HEK293 (cell line): Measurements from ENCODE around the gene MTERF4.

Experiments used
- CTCF ChIA-PET: fragments of 350-600 bp; formaldehyde crosslinking; extraction: SDS; loops from one replicate; lab custom pipeline; 2021; ENCODE audit warnings: antibody characterized with exemption; lab: Yijun Ruan, JAX
- POLR2A ChIA-PET: fragments of 300-600 bp; formaldehyde crosslinking; extraction: SDS; loops from one replicate; lab custom pipeline; 2020; ENCODE audit warnings: antibody characterized with exemption, inconsistent platforms; lab: Yijun Ruan, JAX
- H3K27ac ChIP-seq: fragments of 200-500 bp; sonication (Bioruptor generic); 2 replicates; pipeline ENCODE4 v1.5.1; 2014; ENCODE audit warnings: low read depth, low read length, control low read depth, inconsistent platforms; ENCODE audit errors: extremely low read depth
- H3K36me3 ChIP-seq, 2 experiments: fragments of 200-500 bp in 1 of 2; sonication (Bioruptor generic) in 1 of 2; 1 replicate in 1 of 2; 2 replicates in 1 of 2; pipeline ENCODE4 v1.5.1; 2014 to 2017; ENCODE audit warnings: inconsistent platforms in 2 of 2, low read length in 2 of 2; ENCODE audit not compliant: control insufficient read depth in 2 of 2, insufficient read depth in 1 of 2
- H3K4me1 ChIP-seq: fragments of 200-500 bp; sonication (Bioruptor generic); 2 replicates; pipeline ENCODE4 v1.5.1; 2014; ENCODE audit warnings: mild to moderate bottlenecking, low read length, inconsistent platforms; ENCODE audit not compliant: control insufficient read depth, insufficient read depth
- H3K4me3 ChIP-seq: 2 replicates; pipeline ENCODE4 v1.5.1; 2011; ENCODE audit warnings: low read depth, mild to moderate bottlenecking, control low read depth, low read length, moderate library complexity
- H3K9me3 ChIP-seq: fragments of 200-500 bp; sonication (Bioruptor generic); 2 replicates; pipeline ENCODE4 v1.5.1; 2014; ENCODE audit warnings: low read depth, low read length, inconsistent platforms; ENCODE audit not compliant: control insufficient read depth, insufficient read depth
- IKZF3 ChIP-seq: fragments of 450-650 bp; IDR thresholded peaks from 2 replicates; pipeline ENCODE4 v1.5.0; 2018; ENCODE audit warnings: missing biosample characterization, mild to moderate bottlenecking, missing genetic modification characterization, moderate library complexity
- RBAK ChIP-seq: fragments of 450-650 bp; formaldehyde crosslinking; IDR thresholded peaks from 2 replicates; pipeline ENCODE4 v1.5.1; 2016; ENCODE audit warnings: missing biosample characterization, missing genetic modification characterization
- TRIM28 ChIP-seq: IDR thresholded peaks from 2 replicates; pipeline ENCODE4 v1.6.1; 2011; ENCODE audit warnings: low read length, control low read depth, borderline replicate concordance
- ZBTB10 ChIP-seq: fragments of 450-650 bp; formaldehyde crosslinking; IDR thresholded peaks from 2 replicates; pipeline ENCODE4 v1.5.1; 2016; ENCODE audit warnings: missing biosample characterization, missing genetic modification characterization
- ZEB2 ChIP-seq: fragments of 450-650 bp; formaldehyde crosslinking; IDR thresholded peaks from 2 replicates; pipeline ENCODE4 v1.5.1; 2016; ENCODE audit warnings: missing biosample characterization, missing genetic modification characterization
- ZNF132 ChIP-seq: fragments of 450-650 bp; formaldehyde crosslinking; IDR thresholded peaks from 2 replicates; pipeline ENCODE4 v1.5.1; 2017; ENCODE audit warnings: missing biosample characterization, missing genetic modification characterization, borderline replicate concordance
- ZNF23 ChIP-seq: fragments of 450-650 bp; formaldehyde crosslinking; IDR thresholded peaks from 2 replicates; pipeline ENCODE4 v1.5.1; 2016; ENCODE audit warnings: missing biosample characterization, missing genetic modification characterization, borderline replicate concordance
- ZNF26 ChIP-seq: fragments of 450-650 bp; formaldehyde crosslinking; IDR thresholded peaks from 2 replicates; pipeline ENCODE4 v1.5.1; 2016; ENCODE audit warnings: missing biosample characterization, missing genetic modification characterization
- ZNF302 ChIP-seq: fragments of 450-650 bp; formaldehyde crosslinking; IDR thresholded peaks from 2 replicates; pipeline ENCODE4 v1.5.1; 2016; ENCODE audit warnings: missing biosample characterization, missing genetic modification characterization, low read depth
- ZNF48 ChIP-seq: fragments of 450-650 bp; formaldehyde crosslinking; IDR thresholded peaks from 2 replicates; pipeline ENCODE4 v1.5.1; 2016; ENCODE audit warnings: missing biosample characterization, missing genetic modification characterization
- ZNF518A ChIP-seq: fragments of 450-650 bp; formaldehyde crosslinking; conservative IDR thresholded peaks from 2 replicates; pipeline ENCODE4 v1.5.1; 2016; ENCODE audit warnings: low read depth, missing biosample characterization, missing genetic modification characterization
- ZNF621 ChIP-seq: fragments of 450-650 bp; formaldehyde crosslinking; IDR thresholded peaks from 2 replicates; pipeline ENCODE4 v1.5.1; 2017; ENCODE audit warnings: missing biosample characterization, missing genetic modification characterization
- ZNF776 ChIP-seq: fragments of 450-650 bp; formaldehyde crosslinking; IDR thresholded peaks from 2 replicates; pipeline ENCODE4 v1.5.0; 2017; ENCODE audit warnings: missing biosample characterization, missing genetic modification characterization, borderline replicate concordance
- ZSCAN16 ChIP-seq: fragments of 450-650 bp; formaldehyde crosslinking; IDR thresholded peaks from 2 replicates; pipeline ENCODE4 v1.5.1; 2016; ENCODE audit warnings: missing biosample characterization, missing genetic modification characterization
- ZSCAN30 ChIP-seq: fragments of 450-650 bp; IDR thresholded peaks from 2 replicates; pipeline ENCODE4 v1.5.1; 2018; ENCODE audit warnings: missing biosample characterization, mild to moderate bottlenecking, missing genetic modification characterization, moderate library complexity
- ZSCAN5A ChIP-seq: fragments of 450-650 bp; formaldehyde crosslinking; IDR thresholded peaks from 2 replicates; pipeline ENCODE4 v1.5.1; 2016; ENCODE audit warnings: missing biosample characterization, missing genetic modification characterization

Gene MTERF4

GRCh38 chr2:241088376-241088775 is 13.7 kb downstream of the MTERF4 start:
- Histone ChIP-seq H3K4me1 (no peaks in the 10 kb centered on the region), H3K4me3 (no peak overlapping the region), H3K36me3 (peaks cover 27 to 76% of the 10 kb centered on the region in 2 experiments), H3K27ac (no peak overlapping the region), H3K9me3 (no peaks in the 10 kb centered on the region)
- CTCF ChIA-PET: interaction anchor here (0.5 to 2.0 kb wide), 2 partner anchors 10 to 596 kb away, joined by 3 to 9 read pairs; no protein-coding TSS in a partner anchor
- POLR2A ChIA-PET: no interaction called here
- TF ChIP-seq ZNF621 (tag by site-specific recombination) (no peak), ZNF48 (tag by site-specific recombination) (no peak), ZSCAN16 (tag by site-specific recombination) (no peak), ZNF776 (no peak), ZNF23 (tag by site-specific recombination) (no peak), RBAK (no peak), ZSCAN30 (tag by site-specific recombination) (no peak), ZNF518A (no peak), TRIM28 (no peak)

GRCh38 chr2:241087420-241088268 is 14.4 kb downstream of the MTERF4 start:
- POLR2A ChIA-PET: no interaction called here
- H3K4me3 ChIP-seq: no peak overlapping the region
- TF ChIP-seq ZNF26 (tag by site-specific recombination) (no peak), ZSCAN5A (tag by site-specific recombination) (no peak), ZNF302 (no peak), ZNF132 (tag by site-specific recombination) (no peak), ZBTB10 (tag by site-specific recombination) (no peak), ZEB2 (tag by site-specific recombination) (no peak), IKZF3 (tag by site-specific recombination) (no peak)
- no peak overlapping the region for H3K27ac ChIP-seq
- no peaks in the 10 kb centered on the region for H3K4me1 ChIP-seq
- CTCF ChIA-PET: no interaction called here
- H3K36me3 ChIP-seq: peaks cover 27 to 69% of the 10 kb centered on the region in 2 experiments
- no peaks in the 10 kb centered on the region for H3K9me3 ChIP-seq
